ENCODE measurements around the gene GRK1.

- TF ChIP-seq CTCF (IDR thresholded peaks at IDR 0.05), result peak; percentile 72 to 86 (median 82)
- TF ChIP-seq POLR2A (IDR thresholded peaks at IDR 0.05), result no peak
These were observed 57.8 kb downstream of the GRK1 start for GRCh38 chr13:113724780-113725315.

Measured in breast epithelium (tissue), 3 donors.